CD4-positive, CD25-positive, alpha-beta regulatory T cell (primary cell): Measurements from ENCODE around the gene NCOR2. TPM values are rescaled to one million over a fixed set of nuclear protein-coding genes. Genes with fewer than 3 reads are reported as not detected.

Experiments
- ATAC-seq, 2 donors: fragments of 150-1000 bp; cut with Tn5 transposase; one replicate each; pipeline ENCODE4 v1.10.0; 2021; ENCODE audit warnings: low read depth in 2 of 2, moderate number of reproducible peaks in 2 of 2, moderate library complexity in 1 of 2
- DNase-seq, 3 donors: peaks; one replicate each; pipeline versions ENCODE4 v3.0.0 to v3.0.0-alpha.2; 2012 to 2022; ENCODE audit warnings: mixed read lengths in 1 of 3
- H3K27ac ChIP-seq: one replicate; pipeline ENCODE4 v1.7.0; 2013; ENCODE audit warnings: mild to moderate bottlenecking, low read length; ENCODE audit not compliant: insufficient read depth, poor library complexity, severe bottlenecking
- H3K27me3 ChIP-seq: one replicate; pipeline ENCODE4 v1.7.0; 2013; ENCODE audit warnings: low read length; ENCODE audit not compliant: control insufficient read depth, insufficient read depth
- H3K36me3 ChIP-seq: one replicate; pipeline ENCODE4 v1.7.0; 2013; ENCODE audit warnings: mild to moderate bottlenecking, low read length, moderate library complexity; ENCODE audit not compliant: control insufficient read depth, insufficient read depth
- H3K4me1 ChIP-seq: 2 replicates; pipeline ENCODE4 v1.7.0; 2013; ENCODE audit warnings: mild to moderate bottlenecking, low read length; ENCODE audit not compliant: insufficient read depth, control insufficient read depth, poor library complexity, severe bottlenecking
- H3K4me3 ChIP-seq: one replicate; pipeline ENCODE4 v1.7.0; 2013; ENCODE audit warnings: low read depth, mild to moderate bottlenecking, low read length, moderate library complexity
- H3K9me3 ChIP-seq, 2 experiments: 1 replicate in 1 of 2; 2 replicates in 1 of 2; pipeline ENCODE4 v1.7.0; 2013; ENCODE audit warnings: low read length in 2 of 2, mild to moderate bottlenecking in 1 of 2, moderate library complexity in 1 of 2; ENCODE audit not compliant: control insufficient read depth in 2 of 2
- H3K27ac Mint-ChIP-seq, 3 donors: one replicate each; pipeline ENCODE4 v1.8.0; 2020 to 2022; ENCODE audit warnings: mild to moderate bottlenecking in 3 of 3, mixed read lengths in 3 of 3, moderate library complexity in 2 of 3
- H3K27me3 Mint-ChIP-seq: one replicate; pipeline ENCODE4 v1.8.0; 2022; ENCODE audit warnings: mild to moderate bottlenecking, mixed read lengths
- H3K36me3 Mint-ChIP-seq: one replicate; pipeline ENCODE4 v1.8.0; 2020; ENCODE audit warnings: mixed read lengths
- H3K4me1 Mint-ChIP-seq, 4 donors: one replicate each; pipeline ENCODE4 v1.8.0; 2020 to 2022; ENCODE audit warnings: mixed read lengths in 4 of 4, mild to moderate bottlenecking in 1 of 4
- H3K4me3 Mint-ChIP-seq, 4 donors: one replicate each; pipeline ENCODE4 v1.8.0; 2020 to 2022; ENCODE audit warnings: mild to moderate bottlenecking in 4 of 4, mixed read lengths in 4 of 4, moderate library complexity in 3 of 4
- H3K9me3 Mint-ChIP-seq, 7 donors: one replicate each; pipeline ENCODE4 v1.8.0; 2020 to 2022; ENCODE audit warnings: mixed read lengths in 7 of 7, mild to moderate bottlenecking in 3 of 7, moderate library complexity in 2 of 7
- polyA plus RNA-seq, 4 donors: library from polyadenylated mRNA; unstranded; fragments of 300-500 nt; fragmentation: Illumina TruSeq; gene quantifications; one replicate each; pipeline ENCODE4 v1.2.3, GENCODE V29; 2021
- total RNA-seq: library from RNA; stranded (reverse); gene quantifications from one replicate; pipeline ENCODE4 v1.2.3, GENCODE V29; 2022

NCOR2 gene
- total and polyA plus RNA-seq, 5 donors from 2014 or later: 2.0 to 134 (median 2.5) TPM

- Mint-ChIP-seq H3K27ac (peak overlapping the region in 2 of 3 donors; percentile 11 to 52), H3K4me1 (peaks cover 0 to 34% (median 7%) of the 10 kb centered on the region in 4 donors), H3K36me3 (peaks cover 8% of the 10 kb centered on the region), H3K4me3 (no peak overlapping the region), H3K9me3 (no peaks in the 10 kb centered on the region), H3K27me3 (no peaks in the 10 kb centered on the region)
- no peak overlapping the region for H3K4me3 ChIP-seq
- H3K9me3 ChIP-seq: no peaks in the 10 kb centered on the region
- ATAC-seq (no peak), DNase-seq (no peak)
- H3K36me3 ChIP-seq: no peaks in the 10 kb centered on the region
- no peak overlapping the region for H3K27ac ChIP-seq
- H3K4me1 ChIP-seq: peaks cover 2% of the 10 kb centered on the region
- no peaks in the 10 kb centered on the region for H3K27me3 ChIP-seq
Observed at GRCh38 chr12:124520265-124520701, 47.1 kb downstream of the NCOR2 start.

GRCh38 chr12:124519746-124520145 lies 47.7 kb downstream of the NCOR2 start:
- no peaks in the 10 kb centered on the region for H3K9me3 ChIP-seq
- no peak overlapping the region for H3K27ac ChIP-seq
- Mint-ChIP-seq H3K4me1 (peaks cover 0 to 33% (median 7%) of the 10 kb centered on the region in 4 donors), H3K27ac (peak overlapping the region in 2 of 3 donors; percentile 59 to 76), H3K36me3 (peaks cover 8% of the 10 kb centered on the region), H3K4me3 (no peak overlapping the region), H3K9me3 (no peaks in the 10 kb centered on the region), H3K27me3 (no peaks in the 10 kb centered on the region)
- no peak overlapping the region for H3K4me3 ChIP-seq
- peaks cover 2% of the 10 kb centered on the region for H3K4me1 ChIP-seq
- H3K36me3 ChIP-seq: no peaks in the 10 kb centered on the region
- DNase-seq: no peak
- no peaks in the 10 kb centered on the region for H3K27me3 ChIP-seq
- ATAC-seq: no peak

GRCh38 chr12:124518051-124518932 lies 49.1 kb downstream of the NCOR2 start:
- Mint-ChIP-seq H3K27me3 (no peaks in the 10 kb centered on the region), H3K9me3 (no peaks in the 10 kb centered on the region), H3K4me3 (no peak overlapping the region), H3K4me1 (peaks cover 0 to 20% (median 7%) of the 10 kb centered on the region in 4 donors), H3K36me3 (peaks cover 8% of the 10 kb centered on the region), H3K27ac (no peak overlapping the region)
- H3K9me3 ChIP-seq: no peaks in the 10 kb centered on the region
- H3K4me3 ChIP-seq: no peak overlapping the region
- peaks cover 2% of the 10 kb centered on the region for H3K4me1 ChIP-seq
- no peak for DNase-seq
- H3K36me3 ChIP-seq: no peaks in the 10 kb centered on the region
- no peak overlapping the region for H3K27ac ChIP-seq
- no peaks in the 10 kb centered on the region for H3K27me3 ChIP-seq
- ATAC-seq: no peak
